Measurements from ENCODE around the gene SNPH.

The SNPH gene

DNA sequence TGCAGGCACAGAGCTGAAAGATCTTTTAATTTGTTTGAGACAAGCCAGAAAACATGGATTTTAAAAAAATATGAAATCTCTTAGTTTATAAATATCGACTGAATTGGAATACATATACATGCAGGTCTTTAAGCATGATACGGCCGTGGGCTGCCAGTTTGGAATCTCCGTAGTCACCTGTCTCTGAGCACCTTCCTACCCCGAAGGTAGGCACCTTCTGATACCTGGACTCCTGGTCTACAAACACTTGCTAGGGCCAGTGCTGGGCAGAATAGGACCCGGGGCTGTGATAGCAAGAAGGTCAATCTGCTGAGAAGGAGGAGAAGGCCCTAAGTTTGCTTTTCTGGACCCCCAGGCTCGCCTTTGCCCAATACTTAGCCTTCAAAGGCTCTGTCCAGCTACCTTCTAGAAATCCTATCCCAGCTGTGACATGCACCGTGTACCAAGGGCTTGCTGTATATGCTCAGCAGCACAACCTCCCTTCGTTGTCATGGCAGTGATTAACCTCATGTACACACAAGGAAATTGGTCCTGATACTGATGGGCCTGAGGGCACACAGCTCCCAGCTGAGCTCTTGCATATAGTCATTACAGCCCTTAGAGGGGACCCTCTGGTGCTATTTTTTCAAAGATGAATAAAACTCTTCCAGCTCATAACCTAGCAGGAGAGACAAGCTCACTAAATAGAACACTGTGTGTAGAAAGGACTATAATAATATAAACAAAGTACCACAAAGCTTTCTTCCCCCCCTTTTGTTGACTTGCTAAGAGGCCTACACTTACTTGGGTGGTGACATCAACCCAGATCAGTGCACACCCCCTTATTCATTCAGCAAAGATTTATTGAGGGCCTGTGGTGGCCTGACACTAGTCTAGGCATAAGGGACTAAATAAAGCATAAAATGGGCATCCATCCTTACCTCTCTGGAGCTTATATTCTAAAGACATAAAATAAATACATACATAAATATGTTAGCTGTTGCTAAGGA, 17.7 kb downstream of the SNPH start:
- ChIA-PET CTCF (interaction anchor here (1.3 to 1.8 kb wide), 2 partner anchors 29 to 183 kb away, joined by 4 read pairs; partner anchors contain the start of gene NSFL1C), POLR2A (no interaction called here)
- DNase-seq (ENCODE audit: low read depth, low spot score): no peak
- TF ChIP-seq CTCF (IDR thresholded peaks at IDR 0.05; ENCODE audit: insufficient read depth, low read length, missing control alignments): no peak
- H3K4me3 ChIP-seq (ENCODE audit: low read depth, low read length): no peak overlapping the region

DNA sequence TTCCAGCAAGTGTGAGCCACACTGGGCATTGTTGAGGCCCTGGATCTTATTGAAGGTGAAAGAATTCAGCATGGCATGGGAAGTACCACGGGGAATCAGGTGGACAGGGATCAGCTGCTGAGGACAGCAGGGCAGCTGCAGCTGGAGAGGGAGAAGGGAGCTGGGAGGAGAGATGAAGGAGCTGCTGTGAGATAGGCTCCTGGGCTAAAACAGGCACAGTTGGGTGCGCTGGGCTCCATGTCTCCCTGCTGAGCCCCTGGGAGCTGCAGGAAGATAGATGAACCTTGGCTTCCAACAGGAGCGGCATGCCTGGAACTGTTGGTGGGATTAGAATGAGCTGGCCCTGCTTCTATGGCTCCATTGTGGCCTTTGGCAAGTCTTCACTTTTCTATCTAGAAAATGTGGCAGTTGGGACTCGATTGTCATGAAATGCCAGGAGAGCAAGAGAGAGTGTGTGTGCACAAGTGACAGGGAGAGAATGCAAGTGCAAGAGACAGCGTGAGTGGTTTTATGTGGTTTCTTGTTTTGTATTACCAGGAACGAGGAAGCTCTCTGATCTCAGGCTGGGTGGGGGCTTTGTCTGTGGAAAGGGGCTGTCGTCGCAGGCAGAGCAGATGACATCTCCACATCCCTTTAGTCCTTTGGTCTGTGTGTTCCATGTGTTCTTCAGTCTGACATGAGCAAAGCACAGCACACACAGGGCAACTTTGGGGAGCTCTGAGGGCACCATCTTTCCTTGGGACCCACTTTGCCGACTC, 20.4 kb downstream of the SNPH start:
- POLR2A ChIA-PET: no interaction called here
- no peak for TF ChIP-seq CTCF (IDR thresholded peaks at IDR 0.05; ENCODE audit: insufficient read depth, low read length, missing control alignments)
- no peak overlapping the region for H3K4me3 ChIP-seq (ENCODE audit: low read depth, low read length)
- DNase-seq (ENCODE audit: low read depth, low spot score): no peak
- CTCF ChIA-PET: no interaction called here

GRCh38 chr20:1287306-1287705, 21.2 kb downstream of the SNPH start:
- no peak for DNase-seq (ENCODE audit: low read depth, low spot score)
- ChIA-PET CTCF (no interaction called here), POLR2A (no interaction called here)
- no peak for TF ChIP-seq CTCF (IDR thresholded peaks at IDR 0.05; ENCODE audit: insufficient read depth, low read length, missing control alignments)
- H3K4me3 ChIP-seq (ENCODE audit: low read depth, low read length): no peak overlapping the region

DNA sequence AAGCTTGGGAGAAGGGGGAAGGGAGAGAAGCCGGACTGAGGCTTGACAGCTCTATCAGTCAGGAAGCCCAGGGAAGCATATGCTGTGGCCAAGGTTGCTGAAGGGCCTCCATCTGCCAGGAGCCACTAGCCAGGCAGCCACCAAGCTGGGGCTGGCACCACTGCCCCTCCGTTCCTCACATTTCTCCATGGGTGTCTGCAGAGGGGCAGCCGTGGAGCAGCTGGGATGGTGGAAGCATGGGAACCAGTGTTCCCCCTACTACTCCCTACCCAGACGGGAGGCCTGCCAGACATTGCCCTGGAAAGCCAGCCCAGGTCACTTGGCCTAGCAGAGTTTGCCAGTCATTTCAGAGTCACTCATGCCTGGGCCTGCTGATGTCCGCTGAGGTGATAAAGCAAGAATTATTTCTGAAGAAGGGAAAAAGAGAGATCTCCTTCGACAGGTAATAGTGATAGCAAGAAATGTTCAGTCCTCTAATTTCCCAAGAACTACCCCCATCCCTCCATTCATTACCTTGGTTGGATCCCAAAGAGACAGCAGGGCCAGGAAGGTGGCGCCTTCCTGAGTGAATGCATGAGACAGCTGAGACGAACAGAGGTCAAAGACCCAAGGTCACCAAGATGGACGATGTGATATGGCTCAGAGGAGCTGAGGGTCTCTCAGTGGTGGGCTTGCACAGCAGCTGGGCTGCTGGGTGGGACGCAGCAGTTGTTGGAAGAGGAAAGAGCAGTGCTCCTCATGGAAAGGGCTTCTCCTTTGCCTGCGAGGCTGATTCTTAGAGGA, 21.9 kb downstream of the SNPH start:
- no peak for TF ChIP-seq CTCF (IDR thresholded peaks at IDR 0.05; ENCODE audit: insufficient read depth, low read length, missing control alignments)
- DNase-seq (ENCODE audit: low read depth, low spot score): no peak
- ChIA-PET CTCF (interaction anchor here (1.1 kb wide), 1 partner anchor 25 kb away, joined by 3 read pairs; no protein-coding TSS in a partner anchor), POLR2A (no interaction called here)
- H3K4me3 ChIP-seq (ENCODE audit: low read depth, low read length): no peak overlapping the region

- CTCF ChIA-PET: interaction anchor here (0.9 to 1.9 kb wide), 6 partner anchors 11 to 176 kb away, joined by 3 to 8 read pairs (median 4); partner anchors contain the start of gene NSFL1C
Measured at GRCh38 chr20:1291191-1291741, 25.2 kb downstream of the SNPH start.

More at GRCh38 chr20:1291191-1291741, 25.2 kb downstream of the SNPH start:
- POLR2A ChIA-PET: interaction anchor here (0.9 kb wide), 1 partner anchor 9 kb away, joined by 3 read pairs; no protein-coding TSS in a partner anchor
- H3K4me3 ChIP-seq (ENCODE audit: low read depth, low read length): no peak overlapping the region
- no peak for TF ChIP-seq CTCF (IDR thresholded peaks at IDR 0.05; ENCODE audit: insufficient read depth, low read length, missing control alignments)
- no peak for DNase-seq (ENCODE audit: low read depth, low spot score)

Measured in AG04449 (cell line).